ENCODE results near the gene RPL3.
A peak's percentile ranks its signal among the peaks of the same experiment; 100 is the strongest.

The RPL3 gene

DNA sequence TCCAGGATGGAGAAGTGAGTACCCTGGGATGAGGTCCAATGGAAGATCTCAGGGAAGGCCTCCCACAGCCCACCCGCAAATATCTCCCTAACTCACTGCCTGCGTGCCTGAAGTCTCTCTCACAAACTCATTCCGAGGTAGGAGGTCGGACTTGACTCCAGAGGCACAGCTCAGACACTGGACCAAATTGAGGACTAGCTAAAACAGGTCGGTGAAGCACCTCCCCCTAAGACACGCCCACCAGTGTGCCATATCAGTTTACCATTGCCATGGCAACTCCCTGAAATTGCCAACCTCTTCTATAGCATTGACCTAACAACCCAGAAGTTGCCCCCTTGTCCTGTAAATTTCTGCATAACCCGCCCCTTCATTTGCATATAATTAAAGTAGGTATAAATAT is 17.5 kb downstream of the RPL3 start:
- Mint-ChIP-seq H3K4me3 (no peak overlapping the region), H3K27ac (no peak overlapping the region), H3K27me3 (peaks cover 29% of the 10 kb centered on the region), H3K9me3 (no peaks in the 10 kb centered on the region), H3K36me3 (ENCODE audit: low read depth) (no peaks in the 10 kb centered on the region), H3K4me1 (ENCODE audit: low read depth) (peaks cover 8% of the 10 kb centered on the region)
- DNase-seq, result no peak

DNA sequence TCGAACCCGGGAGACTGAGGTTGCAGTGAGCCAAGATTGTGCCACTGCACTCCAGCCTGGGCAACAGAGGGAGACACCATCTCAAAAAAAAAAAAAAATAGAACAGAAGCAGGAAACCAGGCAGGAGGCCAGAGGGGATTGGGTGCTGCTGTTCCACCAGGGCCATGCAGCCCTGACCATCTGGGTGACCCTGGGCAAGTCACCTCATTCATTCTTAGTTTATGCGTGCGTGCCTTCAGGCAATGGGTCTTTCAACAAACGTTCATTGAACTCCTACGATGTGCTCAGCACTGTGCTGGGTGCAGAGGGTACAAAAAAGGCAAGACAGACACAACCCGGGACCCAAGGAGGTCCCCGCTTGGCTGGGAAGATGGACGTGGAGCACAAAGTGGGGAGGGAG is 18.3 kb downstream of the RPL3 start:
- DNase-seq, result no peak
- peaks cover 8% of the 10 kb centered on the region for H3K4me1 Mint-ChIP-seq (ENCODE audit: low read depth)
- no peaks in the 10 kb centered on the region for H3K9me3 Mint-ChIP-seq
- H3K27me3 Mint-ChIP-seq, result peaks cover 29% of the 10 kb centered on the region
- no peak overlapping the region for H3K27ac Mint-ChIP-seq
- no peaks in the 10 kb centered on the region for H3K36me3 Mint-ChIP-seq (ENCODE audit: low read depth)
- no peak overlapping the region for H3K4me3 Mint-ChIP-seq

DNA sequence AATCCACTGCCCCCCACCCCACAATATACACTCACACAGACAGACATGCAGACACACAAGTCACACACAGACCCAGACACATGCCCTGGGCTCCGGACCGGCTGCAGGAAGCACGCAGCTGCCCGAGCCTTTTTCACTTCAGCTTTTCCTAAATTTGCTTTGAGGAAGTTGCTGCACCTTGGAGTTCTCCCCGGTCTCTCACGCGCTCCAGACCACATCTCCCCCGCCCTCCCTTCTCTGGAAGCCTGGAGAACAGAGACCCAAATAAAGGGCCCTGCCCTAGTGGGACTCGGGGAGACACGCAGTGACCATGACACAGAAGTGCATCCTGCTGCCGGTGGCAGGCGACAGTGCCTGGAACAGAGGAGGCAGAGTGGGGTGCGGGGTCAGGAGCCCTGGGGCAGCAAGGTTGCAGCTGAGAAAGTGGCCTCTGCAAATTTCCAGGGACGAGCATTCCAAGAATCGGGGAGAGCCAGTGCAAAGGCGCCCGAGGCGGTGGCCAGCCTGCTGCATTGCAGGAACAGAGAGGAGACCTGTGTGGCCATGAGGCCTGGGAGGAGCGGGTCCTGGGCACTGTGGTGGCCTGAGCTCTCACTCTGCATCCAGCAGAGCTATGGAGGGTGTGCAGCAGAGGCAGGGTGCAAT is 19.1 kb downstream of the RPL3 start:
- Mint-ChIP-seq H3K4me1 (ENCODE audit: low read depth) (peaks cover 8% of the 10 kb centered on the region), H3K9me3 (no peaks in the 10 kb centered on the region), H3K4me3 (no peak overlapping the region), H3K27me3 (peaks cover 29% of the 10 kb centered on the region), H3K36me3 (ENCODE audit: low read depth) (no peaks in the 10 kb centered on the region), H3K27ac (no peak overlapping the region)
- no peak for DNase-seq

DNA sequence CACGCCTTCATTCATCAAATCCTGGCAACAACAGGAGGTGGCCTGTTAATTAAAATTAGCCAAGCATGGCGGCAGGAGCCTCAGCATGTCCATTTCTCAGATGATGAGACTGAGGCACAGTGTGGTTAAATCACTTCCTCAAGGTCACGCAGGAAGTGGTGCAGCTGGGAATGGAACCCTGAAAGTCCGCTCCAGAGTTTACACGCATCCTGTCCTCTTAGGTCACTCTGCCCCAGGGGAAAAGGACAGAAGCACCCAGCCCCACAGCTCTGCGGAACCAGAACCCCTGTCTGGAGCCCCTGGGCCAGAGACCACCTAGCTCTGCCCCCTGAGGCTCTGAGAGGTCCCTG is 19.6 kb downstream of the RPL3 start:
- Mint-ChIP-seq H3K27ac (peak overlapping the region; percentile 13), H3K27me3 (peaks cover 29% of the 10 kb centered on the region)

DNA sequence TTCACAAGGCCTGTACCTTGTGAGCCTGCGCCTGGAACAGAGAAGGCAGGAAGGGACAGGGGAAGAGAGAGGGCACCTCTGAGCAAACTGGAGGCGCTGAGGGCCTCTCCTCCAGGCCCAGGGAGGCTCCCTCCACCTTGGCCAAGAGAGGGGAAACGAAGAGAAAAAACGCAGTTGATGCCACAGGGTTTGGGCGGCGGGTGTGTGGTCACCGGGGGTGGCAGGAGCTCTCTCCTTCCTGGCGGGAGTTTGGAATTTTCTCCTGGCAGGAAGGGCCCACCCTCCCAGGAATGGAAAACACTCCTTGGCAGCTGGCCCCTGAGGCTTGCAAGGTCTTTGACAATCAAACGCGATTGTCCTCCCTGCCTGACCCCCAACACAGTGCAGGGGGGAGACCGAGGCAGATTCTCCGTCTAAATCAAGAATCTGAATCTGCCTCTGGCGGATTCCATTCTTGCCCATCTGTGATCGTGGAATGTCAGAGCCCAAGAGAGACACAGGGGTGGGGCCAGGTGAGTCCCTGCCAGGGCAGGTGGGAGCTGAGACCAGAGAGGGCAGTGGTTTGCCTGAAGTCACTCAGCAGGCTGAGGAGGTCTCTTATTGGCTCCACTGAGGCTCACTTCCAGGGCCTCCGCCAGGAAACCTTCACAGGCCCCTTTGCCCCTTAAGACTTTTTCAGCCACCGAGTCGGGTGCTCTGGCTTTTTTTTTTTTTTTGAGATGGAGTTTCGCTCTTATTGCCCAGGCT is 21.0 kb downstream of the RPL3 start:
- no peaks in the 10 kb centered on the region for H3K36me3 Mint-ChIP-seq (ENCODE audit: low read depth)
- H3K4me3 Mint-ChIP-seq, result no peak overlapping the region
- no peak overlapping the region for H3K27ac Mint-ChIP-seq
- H3K9me3 Mint-ChIP-seq, result no peaks in the 10 kb centered on the region
- peaks cover 8% of the 10 kb centered on the region for H3K4me1 Mint-ChIP-seq (ENCODE audit: low read depth)
- H3K27me3 Mint-ChIP-seq, result peaks cover 29% of the 10 kb centered on the region
- DNase-seq, result no peak

More for the DNA sequence above, 19.6 kb downstream of the RPL3 start:
- DNase-seq, result no peak
- Mint-ChIP-seq H3K9me3 (no peaks in the 10 kb centered on the region), H3K36me3 (ENCODE audit: low read depth) (no peaks in the 10 kb centered on the region), H3K4me3 (no peak overlapping the region), H3K4me1 (ENCODE audit: low read depth) (peaks cover 8% of the 10 kb centered on the region)

DNA sequence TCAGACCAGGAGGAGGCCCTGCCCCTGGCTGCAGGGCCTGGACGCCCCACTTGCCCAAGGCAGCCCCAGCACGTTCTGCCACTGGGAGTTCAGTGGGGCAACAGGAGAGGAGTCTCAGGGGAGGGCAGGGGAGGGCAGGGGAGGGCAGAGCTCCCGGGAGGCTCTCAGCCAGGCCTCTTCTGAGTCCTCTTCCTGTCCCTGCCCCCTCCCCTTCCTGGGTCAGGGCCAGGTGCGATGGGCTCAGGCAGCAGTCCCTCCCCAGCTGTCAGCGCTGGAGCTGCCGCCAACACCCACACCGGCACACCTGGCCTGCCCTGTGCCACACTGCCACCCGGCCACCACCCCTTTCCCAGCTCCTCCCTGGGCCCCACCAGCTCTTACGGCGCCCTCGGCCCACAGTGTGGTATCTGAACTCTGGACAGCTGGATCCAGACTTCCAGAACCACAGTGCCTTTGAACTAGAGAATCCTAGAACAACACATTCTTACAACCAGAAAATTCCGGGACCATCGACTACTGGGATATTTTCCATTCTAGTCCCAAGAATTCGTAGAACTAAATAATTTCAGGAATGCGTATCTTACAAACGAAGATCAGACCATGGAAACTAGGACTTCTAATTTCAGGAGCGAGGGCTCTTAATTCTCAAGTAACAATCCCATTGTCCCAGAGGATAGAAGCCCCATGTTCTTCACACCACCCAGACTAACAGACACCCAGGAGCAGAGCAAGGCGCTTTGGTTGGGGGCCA is 21.8 kb downstream of the RPL3 start:
- Mint-ChIP-seq H3K27me3 (peaks cover 29% of the 10 kb centered on the region), H3K36me3 (ENCODE audit: low read depth) (no peaks in the 10 kb centered on the region), H3K4me3 (no peak overlapping the region), H3K9me3 (no peaks in the 10 kb centered on the region), H3K27ac (no peak overlapping the region), H3K4me1 (ENCODE audit: low read depth) (peaks cover 8% of the 10 kb centered on the region)
- DNase-seq, result no peak

DNA sequence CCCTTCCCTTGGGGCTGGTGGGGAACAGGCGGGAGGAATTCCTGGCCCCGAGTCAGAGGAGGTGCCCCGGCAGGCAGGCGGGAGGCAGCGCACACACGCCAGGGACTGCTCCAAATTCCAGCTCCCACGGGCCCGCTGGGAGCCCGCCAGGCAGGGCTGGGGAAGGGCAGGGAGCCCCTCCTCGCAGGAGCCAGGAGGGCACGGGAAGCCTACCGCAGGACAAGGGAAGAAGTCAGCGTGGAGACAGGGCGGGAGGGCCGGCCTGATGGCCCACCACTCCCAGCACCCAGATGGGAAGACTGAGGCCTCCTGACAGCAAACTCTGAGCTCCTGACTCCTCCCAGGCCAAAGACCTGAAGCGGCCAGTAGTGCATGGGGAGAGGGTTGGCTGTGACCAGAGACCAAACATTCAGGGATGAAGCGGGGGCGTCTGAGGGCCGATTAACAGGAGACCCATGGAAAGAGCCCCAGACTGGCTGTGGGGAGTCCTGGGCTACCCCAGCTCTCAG is 22.4 kb downstream of the RPL3 start:
- no peak overlapping the region for H3K27ac Mint-ChIP-seq
- H3K27me3 Mint-ChIP-seq, result peaks cover 29% of the 10 kb centered on the region
- no peak for DNase-seq
- no peak overlapping the region for H3K4me3 Mint-ChIP-seq
- H3K36me3 Mint-ChIP-seq (ENCODE audit: low read depth), result no peaks in the 10 kb centered on the region
- H3K9me3 Mint-ChIP-seq, result no peaks in the 10 kb centered on the region
- H3K4me1 Mint-ChIP-seq (ENCODE audit: low read depth), result peaks cover 8% of the 10 kb centered on the region

DNA sequence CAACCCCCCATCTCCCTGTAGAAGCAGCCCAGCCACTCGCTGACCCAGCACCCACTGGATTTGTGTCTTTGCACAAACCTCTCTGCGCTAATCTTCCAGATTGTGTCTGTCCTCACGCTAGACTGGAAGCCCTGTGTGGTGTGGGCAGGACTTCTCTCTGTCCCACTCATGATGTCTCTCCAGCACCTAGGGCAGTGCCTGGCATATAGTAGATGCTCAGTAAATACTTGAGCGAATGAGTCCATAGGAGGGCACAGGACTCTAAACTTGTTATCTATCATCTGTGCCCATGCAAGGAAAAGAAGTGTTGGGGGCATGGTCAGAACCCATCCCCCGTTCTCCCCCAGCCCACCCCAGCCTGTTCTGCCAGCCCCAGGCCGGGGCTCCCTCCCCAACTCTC is 22.9 kb downstream of the RPL3 start:
- Mint-ChIP-seq H3K9me3 (no peaks in the 10 kb centered on the region), H3K4me1 (ENCODE audit: low read depth) (peaks cover 8% of the 10 kb centered on the region), H3K4me3 (no peak overlapping the region), H3K27me3 (peaks cover 29% of the 10 kb centered on the region), H3K36me3 (ENCODE audit: low read depth) (no peaks in the 10 kb centered on the region), H3K27ac (no peak overlapping the region)
- no peak for DNase-seq

DNA sequence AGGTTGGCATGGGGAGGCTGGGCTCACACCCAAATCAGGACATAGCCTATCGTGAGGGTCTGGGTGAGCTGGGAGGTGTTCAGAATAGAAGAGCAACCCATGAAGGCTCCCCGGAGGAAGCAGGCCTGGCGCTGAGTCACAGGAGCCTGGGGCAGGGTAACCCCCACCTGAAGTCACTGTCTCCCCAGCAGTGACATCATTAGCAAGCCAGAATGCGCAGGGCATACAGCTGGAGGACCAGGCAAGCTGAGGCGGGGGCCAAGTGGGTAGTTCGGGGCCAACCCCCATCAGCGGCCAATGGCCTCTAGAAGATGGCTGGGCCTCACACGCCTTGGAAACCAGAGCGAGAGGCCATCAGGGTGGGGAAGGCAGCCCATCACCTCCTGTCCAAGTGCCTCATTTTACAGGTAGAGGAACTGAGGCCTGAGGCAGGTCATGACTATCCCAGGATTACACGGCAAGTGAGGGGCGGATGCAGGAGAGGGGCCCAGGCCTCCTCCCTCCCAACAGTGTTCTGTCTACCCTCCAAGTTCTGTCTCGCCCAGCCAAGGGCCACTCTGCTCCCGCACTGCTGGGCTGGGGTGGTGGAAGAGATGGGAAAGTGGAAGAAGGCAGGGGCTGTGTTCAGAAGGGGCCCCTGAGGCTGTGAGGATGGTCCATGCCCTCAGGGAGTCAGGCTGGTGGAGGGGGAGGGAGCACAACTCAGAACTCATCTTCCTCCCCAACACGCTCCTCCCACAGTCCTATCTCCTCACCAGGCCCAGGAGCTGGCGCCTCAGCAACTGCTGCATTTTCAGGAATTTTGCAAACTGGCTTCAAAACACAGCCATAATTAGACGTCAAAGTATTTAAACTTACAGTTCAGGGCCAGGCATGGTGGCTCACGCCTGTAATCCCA is 24.6 kb downstream of the RPL3 start:
- peaks cover 14% of the 10 kb centered on the region for H3K27me3 Mint-ChIP-seq
- no peak overlapping the region for H3K27ac Mint-ChIP-seq
- peaks cover 2% of the 10 kb centered on the region for H3K4me1 Mint-ChIP-seq (ENCODE audit: low read depth)
- no peak for DNase-seq
- no peaks in the 10 kb centered on the region for H3K9me3 Mint-ChIP-seq
- H3K4me3 Mint-ChIP-seq, result no peak overlapping the region
- H3K36me3 Mint-ChIP-seq (ENCODE audit: low read depth), result no peaks in the 10 kb centered on the region

DNA sequence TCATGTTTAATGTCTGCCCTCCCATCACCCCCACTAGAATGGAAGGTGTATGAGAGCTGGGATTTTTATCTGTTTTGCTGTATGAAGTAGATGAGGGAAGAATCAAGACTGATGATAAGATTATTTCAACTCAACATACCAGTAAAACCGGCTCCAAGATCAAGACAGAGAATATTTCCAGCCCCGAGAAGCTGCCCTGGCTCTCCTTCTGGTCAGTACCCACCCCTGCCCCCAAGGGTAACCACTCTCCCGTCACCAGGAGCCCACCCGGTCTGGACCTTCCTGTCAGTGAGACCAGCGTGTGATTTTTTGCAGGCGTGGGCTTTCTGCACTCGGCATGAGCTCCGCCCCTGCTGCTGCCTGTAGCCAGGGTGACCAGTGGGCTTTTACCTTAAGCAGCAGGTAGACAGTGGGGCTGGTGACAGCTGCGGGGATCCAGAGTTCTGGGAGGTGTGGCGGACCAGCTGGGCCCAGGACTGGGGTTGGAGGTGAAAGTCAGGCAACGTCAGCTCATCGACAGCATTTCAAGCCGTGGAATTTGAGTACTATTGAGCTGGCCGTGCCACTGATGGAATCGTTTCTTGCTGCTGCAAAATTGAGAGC is 25.6 kb downstream of the RPL3 start:
- no peaks in the 10 kb centered on the region for H3K9me3 Mint-ChIP-seq
- H3K27ac Mint-ChIP-seq, result no peak overlapping the region
- H3K4me3 Mint-ChIP-seq, result no peak overlapping the region
- DNase-seq, result no peak
- H3K27me3 Mint-ChIP-seq, result peaks cover 6% of the 10 kb centered on the region
- peaks cover 2% of the 10 kb centered on the region for H3K4me1 Mint-ChIP-seq (ENCODE audit: low read depth)
- H3K36me3 Mint-ChIP-seq (ENCODE audit: low read depth), result no peaks in the 10 kb centered on the region

DNA sequence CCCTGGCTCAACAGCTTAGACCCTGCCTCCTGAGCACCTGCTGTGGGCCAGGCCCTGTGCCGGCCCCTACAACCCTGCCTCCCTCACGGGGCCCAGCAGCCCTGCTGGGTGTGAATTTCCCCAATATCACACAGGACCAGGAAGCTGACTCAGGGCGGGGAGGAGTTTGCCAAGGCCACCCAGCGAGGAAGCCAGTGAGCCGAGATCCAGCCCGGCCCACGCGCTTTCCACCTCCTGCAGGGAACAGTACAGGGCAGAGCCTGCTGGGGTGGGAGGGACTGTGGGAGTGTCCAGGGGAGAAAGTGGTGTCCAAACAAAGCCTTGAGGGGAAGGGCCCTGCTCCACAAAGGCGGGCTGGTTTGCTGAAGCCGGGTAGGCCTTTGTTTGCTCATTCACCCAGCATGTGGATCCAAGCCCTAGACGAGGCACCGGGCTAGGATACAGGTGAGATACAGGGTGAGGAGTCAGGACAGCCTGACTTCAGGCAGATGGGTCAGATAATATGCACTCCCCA is 26.8 kb downstream of the RPL3 start:
- Mint-ChIP-seq H3K27ac (no peak overlapping the region), H3K27me3 (peaks cover under 1% of the 10 kb centered on the region), H3K4me3 (no peak overlapping the region), H3K36me3 (ENCODE audit: low read depth) (no peaks in the 10 kb centered on the region), H3K4me1 (ENCODE audit: low read depth) (no peaks in the 10 kb centered on the region), H3K9me3 (no peaks in the 10 kb centered on the region)
- DNase-seq, result no peak

DNA sequence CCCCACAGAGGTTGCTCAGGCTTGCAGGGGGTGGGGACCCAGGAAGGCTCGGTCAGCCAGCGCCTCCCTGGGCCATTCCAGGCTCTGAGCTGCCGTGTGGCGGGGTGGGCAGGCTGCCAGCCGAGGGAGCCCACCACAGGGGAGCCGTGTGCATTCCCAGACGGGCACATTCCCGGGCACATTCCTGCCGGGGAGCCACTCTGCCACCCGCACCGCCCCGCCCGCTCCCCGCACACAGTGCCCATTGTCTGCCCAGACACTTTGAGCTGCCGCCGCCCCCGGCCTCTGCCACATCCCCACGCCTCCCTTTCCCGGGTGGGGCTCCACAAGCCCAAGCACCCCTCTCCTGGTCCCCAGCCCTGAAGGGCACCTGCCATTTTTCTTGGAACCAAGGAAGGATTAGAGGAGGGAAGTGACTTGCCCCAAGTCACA is 27.4 kb downstream of the RPL3 start:
- Mint-ChIP-seq H3K36me3 (ENCODE audit: low read depth) (no peaks in the 10 kb centered on the region), H3K4me1 (ENCODE audit: low read depth) (peaks cover 1% of the 10 kb centered on the region), H3K9me3 (no peaks in the 10 kb centered on the region), H3K27ac (no peak overlapping the region), H3K27me3 (no peaks in the 10 kb centered on the region), H3K4me3 (no peak overlapping the region)
- DNase-seq, result no peak

DNA sequence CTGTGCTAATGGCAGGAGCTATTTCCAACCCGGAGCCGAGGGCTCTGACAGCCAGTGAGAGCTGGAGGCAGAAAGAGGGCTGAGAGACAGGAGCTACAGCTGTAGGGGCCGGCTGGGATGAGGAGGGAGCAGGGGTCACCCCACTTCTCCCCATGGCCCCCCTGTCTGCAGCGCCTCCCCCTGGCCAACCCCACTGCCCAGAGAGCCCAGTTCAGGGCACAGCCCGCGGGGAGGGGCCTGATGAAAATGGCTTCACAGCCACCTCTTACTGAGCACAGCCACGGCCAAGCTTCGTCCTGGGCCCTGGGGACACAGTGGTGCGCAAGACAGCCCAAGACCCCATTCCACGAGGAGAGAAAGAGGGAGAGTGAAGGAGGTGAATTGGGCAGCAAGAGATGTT is 27.9 kb downstream of the RPL3 start:
- no peaks in the 10 kb centered on the region for H3K9me3 Mint-ChIP-seq
- H3K27ac Mint-ChIP-seq, result no peak overlapping the region
- no peaks in the 10 kb centered on the region for H3K27me3 Mint-ChIP-seq
- peaks cover 5% of the 10 kb centered on the region for H3K4me1 Mint-ChIP-seq (ENCODE audit: low read depth)
- H3K36me3 Mint-ChIP-seq (ENCODE audit: low read depth), result no peaks in the 10 kb centered on the region
- DNase-seq, result no peak
- no peak overlapping the region for H3K4me3 Mint-ChIP-seq

DNA sequence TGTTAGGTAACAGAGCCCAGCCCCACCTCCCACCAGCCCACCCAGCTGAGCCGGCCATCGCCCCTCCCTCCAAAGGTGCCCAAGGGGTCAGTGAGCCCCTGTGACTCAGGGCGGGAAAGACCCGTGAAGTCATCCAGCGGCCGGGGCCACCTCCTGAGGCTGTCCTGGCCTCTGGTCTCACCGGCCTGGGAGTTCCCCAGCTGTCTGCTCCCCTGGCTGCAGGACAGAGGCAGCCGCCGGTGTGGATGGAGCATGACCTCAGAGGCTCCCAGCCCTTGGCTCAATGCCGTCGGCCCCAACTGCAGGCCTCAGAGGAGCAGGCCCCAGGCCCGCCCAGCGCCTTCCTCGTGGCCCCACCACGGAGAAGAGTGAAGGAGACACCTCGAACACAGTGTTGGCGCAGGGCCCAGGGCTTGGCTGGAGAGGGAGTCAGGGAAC is 28.7 kb downstream of the RPL3 start:
- Mint-ChIP-seq H3K4me3 (no peak overlapping the region), H3K9me3 (no peaks in the 10 kb centered on the region), H3K27me3 (no peaks in the 10 kb centered on the region), H3K4me1 (ENCODE audit: low read depth) (peaks cover 5% of the 10 kb centered on the region), H3K36me3 (ENCODE audit: low read depth) (no peaks in the 10 kb centered on the region), H3K27ac (no peak overlapping the region)
- no peak for DNase-seq
